Endothelial cell (in vitro differentiated cells): ENCODE results near the gene ELOVL3. TPM values are rescaled to one million over a fixed set of nuclear protein-coding genes. Genes with fewer than 3 reads are reported as not detected.
"Not testable (repeated sequence)": the region's sequence is repeated elsewhere in the genome, so short reads cannot be mapped to it uniquely, and the experiment has no call there.

Experiments
- DNase-seq: peaks from one replicate; pipeline ENCODE4 v3.0.0; 2021; ENCODE audit warnings: low spot score
- H3K27ac Mint-ChIP-seq: one replicate; pipeline ENCODE4 v1.8.0; 2021; ENCODE audit warnings: mixed read lengths, inconsistent platforms; ENCODE audit not compliant: unreplicated experiment
- H3K27me3 Mint-ChIP-seq: one replicate; pipeline ENCODE4 v1.8.0; 2021; ENCODE audit warnings: mild to moderate bottlenecking, moderate library complexity, mixed read lengths, inconsistent platforms; ENCODE audit not compliant: unreplicated experiment
- H3K36me3 Mint-ChIP-seq: one replicate; pipeline ENCODE4 v1.8.0; 2021; ENCODE audit warnings: mild to moderate bottlenecking, low read depth, mixed read lengths, inconsistent platforms; ENCODE audit not compliant: unreplicated experiment
- H3K4me1 Mint-ChIP-seq: one replicate; pipeline ENCODE4 v1.8.0; 2021; ENCODE audit warnings: mild to moderate bottlenecking, mixed read lengths, inconsistent platforms; ENCODE audit not compliant: unreplicated experiment
- H3K4me3 Mint-ChIP-seq: one replicate; pipeline ENCODE4 v1.8.0; 2021; ENCODE audit warnings: mild to moderate bottlenecking, mixed read lengths, inconsistent platforms; ENCODE audit not compliant: unreplicated experiment
- H3K9me3 Mint-ChIP-seq: one replicate; pipeline ENCODE4 v1.8.0; 2021; ENCODE audit warnings: mixed read lengths, inconsistent platforms; ENCODE audit not compliant: unreplicated experiment
- CTCF ChIP-seq: fragments of 200-600 bp; sonication (generic); IDR thresholded peaks from one replicate; pipeline ENCODE4 v1.5.0; 2021; ENCODE audit warnings: antibody characterized with exemption; ENCODE audit not compliant: unreplicated experiment
- total RNA-seq: library from RNA; stranded (reverse); fragmentation: NEBNext Ultra II Directional; extraction: Animal tissue kit (Norgen Biotek cat#: 25700); gene quantifications from one replicate; pipeline ENCODE4 v1.2.1, GENCODE V29; 2021; ENCODE audit not compliant: unreplicated experiment

ELOVL3 gene
- total RNA-seq, 1 donor from 2014 or later = not detected

GRCh38 chr10:102188298-102188940, 37.7 kb upstream of the ELOVL3 start:
- TF ChIP-seq CTCF = no peak

GRCh38 chr10:102188941-102189898, 36.9 kb upstream of the ELOVL3 start:
- not testable (repeated sequence) for H3K27me3 Mint-ChIP-seq, H3K4me1 Mint-ChIP-seq, DNase-seq, H3K27ac Mint-ChIP-seq, H3K4me3 Mint-ChIP-seq
- peaks cover 21% of the 10 kb centered on the region for H3K9me3 Mint-ChIP-seq
- H3K36me3 Mint-ChIP-seq = peaks cover 19% of the 10 kb centered on the region

More at GRCh38 chr10:102188298-102188940, 37.7 kb upstream of the ELOVL3 start:
- H3K36me3 Mint-ChIP-seq = peaks cover 20% of the 10 kb centered on the region
- H3K27ac Mint-ChIP-seq = no peak overlapping the region
- peaks cover 22% of the 10 kb centered on the region for H3K9me3 Mint-ChIP-seq
- DNase-seq = no peak
- no peak overlapping the region for H3K4me3 Mint-ChIP-seq
- H3K27me3 Mint-ChIP-seq = peaks cover 6% of the 10 kb centered on the region
- no peaks in the 10 kb centered on the region for H3K4me1 Mint-ChIP-seq

- Mint-ChIP-seq H3K36me3 (peaks cover 7% of the 10 kb centered on the region), H3K4me1 (no peaks in the 10 kb centered on the region), H3K27me3 (peaks cover 6% of the 10 kb centered on the region), H3K4me3 (no peak overlapping the region), H3K9me3 (peaks cover 9% of the 10 kb centered on the region), H3K27ac (no peak overlapping the region)
- DNase-seq = no peak
- no peak for TF ChIP-seq CTCF
Observed at GRCh38 chr10:102191956-102192355, 34.1 kb upstream of the ELOVL3 start.

- H3K4me3 Mint-ChIP-seq = no peak overlapping the region
- no peaks in the 10 kb centered on the region for H3K4me1 Mint-ChIP-seq
- no peak overlapping the region for H3K27ac Mint-ChIP-seq
- no peak for DNase-seq
- peaks cover 5% of the 10 kb centered on the region for H3K9me3 Mint-ChIP-seq
- peaks cover 7% of the 10 kb centered on the region for H3K36me3 Mint-ChIP-seq
- H3K27me3 Mint-ChIP-seq = peaks cover 5% of the 10 kb centered on the region
- TF ChIP-seq CTCF = no peak
Observed at GRCh38 chr10:102195296-102195870, 30.7 kb upstream of the ELOVL3 start.

GRCh38 chr10:102196893-102197292, 29.2 kb upstream of the ELOVL3 start:
- Mint-ChIP-seq H3K27me3 (peaks cover under 1% of the 10 kb centered on the region), H3K9me3 (peaks cover 5% of the 10 kb centered on the region), H3K4me1 (no peaks in the 10 kb centered on the region), H3K4me3 (no peak overlapping the region), H3K27ac (no peak overlapping the region), H3K36me3 (peaks cover 7% of the 10 kb centered on the region)
- no peak for TF ChIP-seq CTCF
- DNase-seq = no peak
